Measurements from ENCODE around the gene TCF7L1. TPM values are rescaled to one million over a fixed set of nuclear protein-coding genes. Genes with fewer than 3 reads are reported as not detected.

TCF7L1 gene
- total RNA-seq, 2 experiments from 2014 or later = not detected

- 0 out of 2 replicates have a peak, but pooled peaks cover under 1% of the 10 kb centered on the region for H3K9me3 ChIP-seq (ENCODE audit: low read length)
- no peak overlapping the region for H2AFZ ChIP-seq (ENCODE audit: low read length)
- BruUV-seq (replicated peaks) = no TSS peak
- no peak for DNase-seq (ENCODE audit: low spot score)
- no peak overlapping the region for H3K4me2 ChIP-seq (ENCODE audit: low read length)
- CTCF ChIA-PET (ENCODE audit: unreplicated experiment) = no interaction called here
- no peaks in the 10 kb centered on the region for H3K4me1 ChIP-seq (ENCODE audit: insufficient read depth, low read length, poor library complexity, severe bottlenecking)
- no peaks in the 10 kb centered on the region for H4K20me1 ChIP-seq (ENCODE audit: insufficient read depth, low read length)
- POLR2A ChIA-PET = no interaction called here
- TF ChIP-seq, protein P1, sequence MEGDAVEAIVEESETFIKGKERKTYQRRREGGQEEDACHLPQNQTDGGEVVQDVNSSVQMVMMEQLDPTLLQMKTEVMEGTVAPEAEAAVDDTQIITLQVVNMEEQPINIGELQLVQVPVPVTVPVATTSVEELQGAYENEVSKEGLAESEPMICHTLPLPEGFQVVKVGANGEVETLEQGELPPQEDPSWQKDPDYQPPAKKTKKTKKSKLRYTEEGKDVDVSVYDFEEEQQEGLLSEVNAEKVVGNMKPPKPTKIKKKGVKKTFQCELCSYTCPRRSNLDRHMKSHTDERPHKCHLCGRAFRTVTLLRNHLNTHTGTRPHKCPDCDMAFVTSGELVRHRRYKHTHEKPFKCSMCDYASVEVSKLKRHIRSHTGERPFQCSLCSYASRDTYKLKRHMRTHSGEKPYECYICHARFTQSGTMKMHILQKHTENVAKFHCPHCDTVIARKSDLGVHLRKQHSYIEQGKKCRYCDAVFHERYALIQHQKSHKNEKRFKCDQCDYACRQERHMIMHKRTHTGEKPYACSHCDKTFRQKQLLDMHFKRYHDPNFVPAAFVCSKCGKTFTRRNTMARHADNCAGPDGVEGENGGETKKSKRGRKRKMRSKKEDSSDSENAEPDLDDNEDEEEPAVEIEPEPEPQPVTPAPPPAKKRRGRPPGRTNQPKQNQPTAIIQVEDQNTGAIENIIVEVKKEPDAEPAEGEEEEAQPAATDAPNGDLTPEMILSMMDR (conservative IDR thresholded peaks at IDR 0.05; ENCODE audit: low read length) = no peak
- no peak for TF ChIP-seq EZH2phosphoT487 (IDR thresholded peaks at IDR 0.05; ENCODE audit: borderline replicate concordance, low read depth, low read length)
- no peaks in the 10 kb centered on the region for H3K36me3 ChIP-seq (ENCODE audit: insufficient read depth, low read length)
- H3K4me3 ChIP-seq (ENCODE audit: low read depth, low read length, poor library complexity, severe bottlenecking) = no peak overlapping the region
- H3K9me2 ChIP-seq (ENCODE audit: insufficient read depth, low read length) = no peaks in the 10 kb centered on the region
- no peaks in the 10 kb centered on the region for H3K79me2 ChIP-seq (ENCODE audit: insufficient read depth, low read depth, low read length)
- intact Hi-C loops (cut with micrococcal nuclease; ENCODE audit: unreplicated experiment) = no loop called here
- H3K27ac ChIP-seq (ENCODE audit: low read depth, low read length, poor library complexity, severe bottlenecking) = no peak overlapping the region
Measured at GRCh38 chr2:85087541-85087940, 45.7 kb upstream of the TCF7L1 start.

DNA sequence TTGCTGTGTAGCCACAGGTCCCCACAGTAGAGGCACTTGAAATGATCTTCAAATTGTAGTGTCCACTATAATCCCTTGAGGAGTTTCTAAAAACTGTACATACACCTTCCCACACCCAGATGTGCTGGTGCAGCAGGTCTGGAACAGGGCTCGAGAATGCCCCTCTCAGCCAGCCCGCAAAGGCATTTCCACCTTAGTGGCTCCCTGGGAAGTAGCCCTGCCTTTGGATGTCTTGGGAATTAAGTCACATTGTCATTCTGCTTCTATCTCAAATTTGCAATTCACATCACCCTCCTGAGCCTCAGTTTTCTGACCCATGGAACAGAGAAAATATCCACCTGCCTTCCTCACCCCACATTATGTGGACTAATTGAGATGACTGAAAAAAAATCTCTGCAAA is 44.3 kb upstream of the TCF7L1 start:
- H3K9me2 ChIP-seq (ENCODE audit: insufficient read depth, low read length) = no peaks in the 10 kb centered on the region
- no peak overlapping the region for H3K4me3 ChIP-seq (ENCODE audit: low read depth, low read length, poor library complexity, severe bottlenecking)
- H3K27ac ChIP-seq (ENCODE audit: low read depth, low read length, poor library complexity, severe bottlenecking) = no peak overlapping the region
- no peaks in the 10 kb centered on the region for H3K36me3 ChIP-seq (ENCODE audit: insufficient read depth, low read length)
- H3K9me3 ChIP-seq (ENCODE audit: low read length) = no peaks in the 10 kb centered on the region
- H3K4me2 ChIP-seq (ENCODE audit: low read length) = no peak overlapping the region
- DNase-seq (ENCODE audit: low spot score) = no peak
- no TSS peak for BruUV-seq (replicated peaks)
- CTCF ChIA-PET (ENCODE audit: unreplicated experiment) = no interaction called here
- TF ChIP-seq, protein P1 (conservative IDR thresholded peaks at IDR 0.05; ENCODE audit: low read length) = no peak
- no peak for TF ChIP-seq EZH2phosphoT487 (IDR thresholded peaks at IDR 0.05; ENCODE audit: borderline replicate concordance, low read depth, low read length)
- H3K79me2 ChIP-seq (ENCODE audit: insufficient read depth, low read depth, low read length) = no peaks in the 10 kb centered on the region
- H3K4me1 ChIP-seq (ENCODE audit: insufficient read depth, low read length, poor library complexity, severe bottlenecking) = no peaks in the 10 kb centered on the region
- intact Hi-C loops (cut with micrococcal nuclease; ENCODE audit: unreplicated experiment) = no loop called here
- H4K20me1 ChIP-seq (ENCODE audit: insufficient read depth, low read length) = no peaks in the 10 kb centered on the region
- no peak overlapping the region for H2AFZ ChIP-seq (ENCODE audit: low read length)
- POLR2A ChIA-PET = no interaction called here

DNA sequence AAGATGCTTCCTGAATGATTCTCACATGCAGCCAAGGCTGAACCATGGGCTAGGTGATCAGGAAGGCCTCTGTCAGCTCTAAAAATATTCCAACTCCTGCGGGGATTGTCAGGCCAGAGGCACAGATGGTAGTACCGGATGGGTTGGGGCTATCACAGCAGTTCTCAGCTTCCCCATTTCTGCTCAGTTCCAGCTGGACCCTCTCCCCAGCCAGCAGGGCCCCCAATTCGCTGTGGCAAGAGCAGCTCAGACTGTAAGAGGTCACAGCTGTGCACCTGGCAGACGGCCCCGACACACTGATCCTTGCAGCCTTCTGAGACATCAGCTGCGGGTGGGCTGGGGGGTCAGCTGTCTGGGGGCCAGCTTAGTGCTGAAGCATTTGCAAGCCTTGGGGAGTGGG is 43.6 kb upstream of the TCF7L1 start:
- BruUV-seq (replicated peaks) = no TSS peak
- TF ChIP-seq EZH2phosphoT487 (IDR thresholded peaks at IDR 0.05; ENCODE audit: borderline replicate concordance, low read depth, low read length) = no peak
- TF ChIP-seq, protein P1 (conservative IDR thresholded peaks at IDR 0.05; ENCODE audit: low read length) = no peak
- CTCF ChIA-PET (ENCODE audit: unreplicated experiment) = no interaction called here
- Histone ChIP-seq H3K9me3 (ENCODE audit: low read length) (no peaks in the 10 kb centered on the region), H3K4me2 (ENCODE audit: low read length) (no peak overlapping the region), H2AFZ (ENCODE audit: low read length) (no peak overlapping the region), H3K36me3 (ENCODE audit: insufficient read depth, low read length) (no peaks in the 10 kb centered on the region), H4K20me1 (ENCODE audit: insufficient read depth, low read length) (no peaks in the 10 kb centered on the region), H3K9me2 (ENCODE audit: insufficient read depth, low read length) (no peaks in the 10 kb centered on the region), H3K4me3 (ENCODE audit: low read depth, low read length, poor library complexity, severe bottlenecking) (no peak overlapping the region), H3K79me2 (ENCODE audit: insufficient read depth, low read depth, low read length) (no peaks in the 10 kb centered on the region), H3K27ac (ENCODE audit: low read depth, low read length, poor library complexity, severe bottlenecking) (no peak overlapping the region), H3K4me1 (ENCODE audit: insufficient read depth, low read length, poor library complexity, severe bottlenecking) (no peaks in the 10 kb centered on the region)
- no peak for DNase-seq (ENCODE audit: low spot score)
- POLR2A ChIA-PET = no interaction called here
- intact Hi-C loops (cut with micrococcal nuclease; ENCODE audit: unreplicated experiment) = no loop called here

All from OCI-LY7 (cell line).